ENCODE measurements around the gene PCDHB9. TPM values are rescaled to one million over a fixed set of nuclear protein-coding genes. Genes with fewer than 3 reads are reported as not detected.
"Not testable (repeated sequence)": the region's sequence is repeated elsewhere in the genome, so short reads cannot be mapped to it uniquely, and the experiment has no call there.

PCDHB9 gene
- total and polyA plus RNA-seq, 2 of the 8 experiments (the other 6 are each of a cell fraction or from before 2014, with no cell fraction given) = 0.68 to 1.6 TPM

- H3K4me3 ChIP-seq (ENCODE audit: extremely low read depth in 1 of 4, insufficient read depth in 2 of 4, low read depth in 3 of 4, low read length in 4 of 4); H2BK15ac ChIP-seq (ENCODE audit: low read length); POLR2A ChIA-PET (ENCODE audit: partially characterized antibody); H3K23me2 ChIP-seq (ENCODE audit: low read depth, low read length); H4K91ac ChIP-seq (replicated peaks; ENCODE audit: insufficient read length, low read length); H2BK120ac ChIP-seq (replicated peaks; ENCODE audit: low read depth, low read length); H3K9ac ChIP-seq (replicated peaks in 1 of 4; ENCODE audit: extremely low read depth in 1 of 4, low read depth in 3 of 4, low read length in 3 of 4); H3K36me3 ChIP-seq (ENCODE audit: control insufficient read depth in 2 of 4, insufficient read depth in 4 of 4, low read length in 3 of 4); H3K4me2 ChIP-seq (ENCODE audit: insufficient read depth in 1 of 2, low read depth in 2 of 2, low read length in 2 of 2); H3K79me1 ChIP-seq (ENCODE audit: low read depth, low read length); H3K23ac ChIP-seq (ENCODE audit: insufficient read length); H2BK20ac ChIP-seq (ENCODE audit: low read length); H3K14ac ChIP-seq (ENCODE audit: insufficient read length); H3K9me3 ChIP-seq (ENCODE audit: insufficient read depth in 2 of 2, low read depth in 1 of 2, low read length in 1 of 2); H2BK12ac ChIP-seq (ENCODE audit: low read depth, low read length); H3K4me1 ChIP-seq (replicated peaks in 1 of 4; ENCODE audit: control insufficient read depth in 3 of 4, insufficient read depth in 4 of 4, low read length in 3 of 4); H4K5ac ChIP-seq (ENCODE audit: insufficient read length, low read depth, low read length); H4K8ac ChIP-seq (ENCODE audit: extremely low read depth, insufficient read depth, low read length); H3K27ac ChIP-seq (ENCODE audit: low read depth, low read length); H2BK5ac ChIP-seq (ENCODE audit: low read depth, low read length); H3K27me3 ChIP-seq (replicated peaks in 1 of 4; ENCODE audit: control insufficient read depth in 3 of 4, extremely low read depth in 1 of 4, insufficient read depth in 3 of 4, low read length in 3 of 4); DNase-seq (ENCODE audit: low read depth in 1 of 2, low spot score in 2 of 2); H3K4ac ChIP-seq (replicated peaks; ENCODE audit: insufficient read length, low read depth, low read length); H3K79me2 ChIP-seq (ENCODE audit: control insufficient read depth in 1 of 2, insufficient read depth in 2 of 2, low read length in 2 of 2); H3K18ac ChIP-seq (ENCODE audit: extremely low read depth, low read length); FAIRE-seq; H2AK5ac ChIP-seq (ENCODE audit: low read depth, low read length); H4K20me1 ChIP-seq (replicated peaks in 1 of 2; ENCODE audit: control insufficient read depth in 1 of 2, insufficient read depth in 2 of 2, low read length in 2 of 2); H3K56ac ChIP-seq (replicated peaks; ENCODE audit: insufficient read length, low read depth, low read length); H2AFZ ChIP-seq (ENCODE audit: low read length): not testable (repeated sequence)
- CTCF ChIA-PET (ENCODE audit: partially characterized antibody) = interaction anchor here (0.6 to 1.6 kb wide), 5 partner anchors 12 to 34 kb away, joined by 3 to 9 read pairs (median 6); partner anchors contain the start of genes PCDHB10, PCDHB5 and PCDHB9
- 94% methylated on average over 20 of the region's 28 CpGs; no CpG with 5 or more reads in 1 of the 2 experiments for WGBS, 2 experiments (ENCODE audit: extremely low coverage in 1 of 2, insufficient coverage in 1 of 2, insufficient read length in 1 of 2, insufficient replicate concordance in 2 of 2, low coverage in 1 of 2, low lambda C conversion rate in 2 of 2, missing lambda C conversion rate in 1 of 2)
These were observed 29.1 kb upstream of the PCDHB9 start for GRCh38 chr5:141157901-141158300.
